ENCODE measurements around the gene UBE4A.

The UBE4A gene

GRCh38 chr11:118341815-118342489 is 17.4 kb upstream of the UBE4A start:
- no peak for DNase-seq

- peak; percentile 78 for DNase-seq
Measured at GRCh38 chr11:118342503-118343161, 16.8 kb upstream of the UBE4A start, which contains the start of gene CD3D. Gene CD3D, minus strand, starts transcription at chr11:118342705. Its CDS starts 98 bp downstream, at chr11:118342607.

GRCh38 chr11:118343248-118343647 is 16.2 kb upstream of the UBE4A start:
- DNase-seq = no peak

- peak; percentile 82 for DNase-seq
Measured at GRCh38 chr11:118343981-118344515, 15.4 kb upstream of the UBE4A start, which contains the start of gene CD3G. Gene CD3G, plus strand, starts transcription at chr11:118344344. Its CDS starts 80 bp downstream, at chr11:118344424.

GRCh38 chr11:118349475-118349874 is 9.9 kb upstream of the UBE4A start:
- DNase-seq = no peak

GRCh38 chr11:118353084-118353710 is 6.2 kb upstream of the UBE4A start:
- DNase-seq = no peak

GRCh38 chr11:118358071-118358470 is 1.3 kb upstream of the UBE4A start:
- DNase-seq = no peak

- no peak for DNase-seq
Measured at GRCh38 chr11:118364956-118365615, 5.7 kb downstream of the UBE4A start.

- DNase-seq = no peak
Measured at GRCh38 chr11:118366287-118366686, 6.9 kb downstream of the UBE4A start.

- DNase-seq = no peak
Measured at GRCh38 chr11:118370774-118371173, 11.4 kb downstream of the UBE4A start.

GRCh38 chr11:118373263-118373662 is 13.9 kb downstream of the UBE4A start:
- no peak for DNase-seq

GRCh38 chr11:118373871-118374270 is 14.5 kb downstream of the UBE4A start:
- no peak for DNase-seq

GRCh38 chr11:118374729-118375128 is 15.3 kb downstream of the UBE4A start:
- DNase-seq = no peak

GRCh38 chr11:118375978-118376377 is 16.6 kb downstream of the UBE4A start:
- DNase-seq = no peak

GRCh38 chr11:118379497-118379896 is 20.1 kb downstream of the UBE4A start:
- no peak for DNase-seq

- DNase-seq = no peak
Measured at GRCh38 chr11:118380571-118380970, 21.2 kb downstream of the UBE4A start.

GRCh38 chr11:118382954-118383353 is 23.6 kb downstream of the UBE4A start:
- DNase-seq = no peak

GRCh38 chr11:118383657-118384056 is 24.3 kb downstream of the UBE4A start:
- no peak for DNase-seq

GRCh38 chr11:118396097-118396501 is 36.7 kb downstream of the UBE4A start:
- DNase-seq = no peak

- DNase-seq = no peak
Measured at GRCh38 chr11:118397448-118397847, 38.0 kb downstream of the UBE4A start.

- no peak for DNase-seq
Measured at GRCh38 chr11:118398791-118399559, 39.6 kb downstream of the UBE4A start.

GRCh38 chr11:118401151-118401879 is 41.9 kb downstream of the UBE4A start, which contains the start of gene ATP5MG:
Gene ATP5MG, plus strand, starts transcription at chr11:118401606. Its CDS starts 60 bp downstream, at chr11:118401666.
- peak; percentile 96 for DNase-seq
